ACC112 (cell line): ENCODE data around the gene FBXL15.
A peak's percentile ranks its signal among the peaks of the same experiment; 100 is the strongest.

Experiments
- H2AFZ ChIP-seq: fragments of 200-600 bp; sonication (generic); one replicate; pipeline ENCODE4 v1.6.0; 2017; ENCODE audit warnings: antibody characterized with exemption, low read length; ENCODE audit not compliant: unreplicated experiment
- H3K27ac ChIP-seq: fragments of 200-600 bp; sonication (generic); 2 replicates; pipeline ENCODE4 v1.5.1; 2014; ENCODE audit warnings: low read depth, mild to moderate bottlenecking, antibody characterized with exemption, low read length, moderate library complexity
- H3K27me3 ChIP-seq: fragments of 200-600 bp; sonication (generic); 2 replicates; pipeline ENCODE4 v1.6.1; 2014; ENCODE audit warnings: mild to moderate bottlenecking, antibody characterized with exemption, low read length, moderate library complexity, mixed read lengths; ENCODE audit not compliant: insufficient read depth
- H3K36me3 ChIP-seq: fragments of 200-600 bp; sonication (generic); 2 replicates; pipeline ENCODE4 v1.6.1; 2016; ENCODE audit warnings: mild to moderate bottlenecking, antibody characterized with exemption, low read length, moderate library complexity, mixed read lengths; ENCODE audit not compliant: insufficient read depth
- H3K4me1 ChIP-seq: fragments of 200-600 bp; sonication (generic); one replicate; pipeline ENCODE4 v1.6.1; 2016; ENCODE audit warnings: low read length, mixed read lengths; ENCODE audit not compliant: insufficient read depth, unreplicated experiment, control insufficient read depth
- H3K4me3 ChIP-seq: fragments of 200-600 bp; sonication (generic); 2 replicates; pipeline ENCODE4 v1.5.1; 2014; ENCODE audit warnings: mild to moderate bottlenecking, low read depth, low read length
- H3K79me2 ChIP-seq: fragments of 200-600 bp; sonication (generic); one replicate; pipeline ENCODE4 v1.6.0; 2016; ENCODE audit warnings: low read length; ENCODE audit not compliant: control insufficient read depth, unreplicated experiment, insufficient read depth

Gene FBXL15

DNA sequence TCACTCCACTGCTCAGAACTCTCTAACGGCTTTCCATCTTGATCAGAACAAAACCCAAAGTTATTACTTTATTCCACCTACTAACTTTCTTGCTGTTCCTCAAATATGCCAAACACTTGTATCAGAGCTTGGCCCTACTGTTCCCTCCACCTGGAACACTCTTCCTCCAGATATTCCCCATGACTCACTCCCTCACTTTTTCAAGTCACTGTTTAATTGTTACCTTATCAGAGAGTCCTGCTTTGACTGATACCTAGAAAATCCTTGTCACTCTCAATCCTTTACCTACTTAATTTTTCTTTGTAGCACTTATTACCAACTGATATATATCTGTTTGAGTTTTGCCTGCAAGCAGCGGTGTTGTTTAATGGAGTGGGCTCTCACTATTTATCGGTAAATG, 30.7 kb upstream of the FBXL15 start:
- Histone ChIP-seq H2AFZ (no peak overlapping the region), H3K79me2 (no peaks in the 10 kb centered on the region), H3K27me3 (no peaks in the 10 kb centered on the region), H3K36me3 (no peaks in the 10 kb centered on the region), H3K4me1 (no peaks in the 10 kb centered on the region), H3K27ac (no peak overlapping the region), H3K4me3 (no peak overlapping the region)

DNA sequence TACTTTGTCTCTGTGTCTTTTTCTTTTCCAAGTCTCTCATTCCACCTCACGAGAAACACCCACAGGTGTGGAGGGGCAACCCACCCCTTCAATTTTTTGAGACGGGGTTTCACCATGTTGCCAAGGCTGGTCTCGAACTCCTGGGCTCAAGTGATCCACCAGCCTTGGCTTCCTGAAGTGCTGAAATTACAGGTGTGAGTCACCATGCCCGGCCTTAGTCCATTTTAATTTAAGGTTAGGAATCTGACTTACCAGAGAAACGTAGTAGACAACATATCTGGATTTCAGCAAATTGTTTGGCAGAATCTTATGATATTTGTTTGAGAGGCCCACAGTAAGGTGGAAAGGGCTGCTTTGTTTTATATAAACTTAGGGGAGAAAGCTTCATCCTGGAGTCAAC, 28.3 kb upstream of the FBXL15 start:
- Histone ChIP-seq H3K79me2 (peaks cover 10% of the 10 kb centered on the region), H3K27ac (no peak overlapping the region), H2AFZ (no peak overlapping the region), H3K27me3 (no peaks in the 10 kb centered on the region), H3K36me3 (no peaks in the 10 kb centered on the region), H3K4me1 (peaks cover 10% of the 10 kb centered on the region), H3K4me3 (no peak overlapping the region)

DNA sequence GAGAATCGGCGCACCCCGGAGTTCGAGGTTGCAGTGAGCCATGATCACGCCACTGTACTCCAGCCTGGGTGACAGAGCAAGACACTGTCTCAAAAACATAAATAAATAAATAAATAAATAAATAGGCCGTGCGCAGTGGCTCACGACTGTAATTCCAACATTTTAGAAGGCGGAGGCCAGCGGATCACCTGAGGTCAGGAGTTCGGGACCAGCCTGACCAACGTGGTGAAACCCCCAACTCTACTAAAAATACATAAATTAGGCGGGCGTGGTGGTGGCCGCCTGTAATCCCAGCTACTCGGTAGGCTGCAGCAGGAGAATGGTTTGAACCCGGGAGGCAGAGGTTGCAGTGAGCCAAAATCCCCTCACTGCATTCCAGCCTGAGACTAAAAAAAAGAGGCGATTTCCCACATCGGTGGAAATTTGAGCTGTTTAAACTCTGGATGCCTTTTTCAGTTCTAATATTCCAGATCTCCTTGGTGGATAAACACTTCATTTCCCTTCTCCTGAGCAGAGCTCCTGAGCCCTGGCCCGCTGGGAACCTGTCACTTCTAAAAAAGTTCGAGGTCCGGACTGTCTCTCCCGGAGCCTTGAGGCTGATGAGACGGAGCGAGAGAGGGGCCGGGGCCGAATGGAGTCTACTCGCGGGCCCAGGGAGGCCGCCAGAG, 27.1 kb upstream of the FBXL15 start:
- H3K4me1 ChIP-seq: peaks cover 10% of the 10 kb centered on the region
- H3K4me3 ChIP-seq: peak overlapping the region; percentile 95
- H3K79me2 ChIP-seq: peaks cover 10% of the 10 kb centered on the region
- no peaks in the 10 kb centered on the region for H3K36me3 ChIP-seq
- peak overlapping the region; percentile 95 for H3K27ac ChIP-seq
- no peaks in the 10 kb centered on the region for H3K27me3 ChIP-seq
- no peak overlapping the region for H2AFZ ChIP-seq

DNA sequence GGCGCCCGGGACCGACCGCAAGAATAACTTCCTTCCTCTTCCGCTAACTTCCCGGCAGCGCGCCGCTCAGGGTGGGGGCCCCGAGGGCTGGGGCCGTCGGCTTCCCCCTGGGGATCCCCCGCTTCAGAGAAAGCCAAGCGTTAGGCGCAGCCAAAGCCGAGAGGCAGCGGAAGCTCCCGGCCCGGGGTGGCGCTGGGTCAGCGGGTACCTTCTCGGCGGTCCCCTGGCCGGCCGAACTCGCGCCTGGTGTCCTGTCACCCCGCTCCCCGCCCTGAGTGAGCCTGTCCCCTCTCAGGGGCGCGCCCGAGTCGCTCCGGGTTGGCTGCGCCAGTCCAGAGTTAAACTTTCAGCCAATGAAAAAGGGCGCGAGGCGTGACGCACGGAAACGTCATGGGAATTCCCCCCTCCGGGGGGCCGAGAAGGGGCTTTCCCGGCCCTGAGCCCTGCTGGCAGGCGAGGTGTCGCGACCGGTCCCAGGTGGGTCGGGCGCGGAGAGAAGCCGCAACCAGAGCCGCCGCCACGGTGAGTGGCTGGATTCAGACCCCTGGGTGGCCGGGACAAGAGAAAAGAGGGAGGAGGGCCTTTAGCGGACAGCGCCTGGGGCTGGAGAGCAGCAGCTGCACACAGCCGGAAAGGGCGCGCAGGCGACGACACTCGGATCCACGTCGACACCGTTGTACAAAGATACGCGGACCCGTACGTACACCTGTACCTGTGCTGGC, 26.4 kb upstream of the FBXL15 start:
- peaks cover 10% of the 10 kb centered on the region for H3K79me2 ChIP-seq
- peak overlapping the region; percentile 95 for H3K4me3 ChIP-seq
- no peaks in the 10 kb centered on the region for H3K36me3 ChIP-seq
- peak overlapping the region; percentile 95 for H3K27ac ChIP-seq
- H3K27me3 ChIP-seq: no peaks in the 10 kb centered on the region
- peaks cover 13% of the 10 kb centered on the region for H3K4me1 ChIP-seq
- H2AFZ ChIP-seq: no peak overlapping the region

DNA sequence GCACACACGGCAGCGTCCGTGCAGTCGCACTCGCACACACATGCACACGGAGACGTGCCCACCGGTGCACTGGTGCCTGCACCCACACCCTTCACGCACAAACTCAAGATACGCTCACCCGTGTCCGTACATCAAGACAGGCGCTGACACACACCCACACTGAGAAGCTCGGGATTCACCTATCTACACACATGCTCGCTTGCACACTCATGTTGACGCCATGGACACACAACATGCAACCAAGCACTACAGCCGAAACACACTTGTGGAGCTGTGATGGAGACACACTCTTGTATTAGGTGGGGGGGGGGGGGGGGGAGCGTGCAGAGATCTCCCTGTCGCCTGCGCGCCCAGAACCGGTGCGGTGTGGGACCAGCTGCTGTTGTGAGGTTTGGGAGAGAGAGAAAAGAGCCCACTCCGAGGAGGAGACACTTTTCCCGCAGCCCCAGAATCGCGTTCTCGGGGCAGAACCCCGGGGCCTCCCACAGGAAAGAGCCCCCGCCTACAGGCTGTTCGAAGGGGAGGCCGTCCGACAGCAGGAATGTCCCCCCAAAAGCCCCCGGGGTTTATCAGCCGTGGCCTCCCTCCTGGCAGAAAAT, 25.7 kb upstream of the FBXL15 start:
- no peaks in the 10 kb centered on the region for H3K27me3 ChIP-seq
- peaks cover 10% of the 10 kb centered on the region for H3K79me2 ChIP-seq
- H3K27ac ChIP-seq: peak overlapping the region; percentile 95
- H3K36me3 ChIP-seq: no peaks in the 10 kb centered on the region
- H2AFZ ChIP-seq: peak overlapping the region; percentile 8
- H3K4me1 ChIP-seq: peaks cover 13% of the 10 kb centered on the region
- peak overlapping the region; percentile 95 for H3K4me3 ChIP-seq

DNA sequence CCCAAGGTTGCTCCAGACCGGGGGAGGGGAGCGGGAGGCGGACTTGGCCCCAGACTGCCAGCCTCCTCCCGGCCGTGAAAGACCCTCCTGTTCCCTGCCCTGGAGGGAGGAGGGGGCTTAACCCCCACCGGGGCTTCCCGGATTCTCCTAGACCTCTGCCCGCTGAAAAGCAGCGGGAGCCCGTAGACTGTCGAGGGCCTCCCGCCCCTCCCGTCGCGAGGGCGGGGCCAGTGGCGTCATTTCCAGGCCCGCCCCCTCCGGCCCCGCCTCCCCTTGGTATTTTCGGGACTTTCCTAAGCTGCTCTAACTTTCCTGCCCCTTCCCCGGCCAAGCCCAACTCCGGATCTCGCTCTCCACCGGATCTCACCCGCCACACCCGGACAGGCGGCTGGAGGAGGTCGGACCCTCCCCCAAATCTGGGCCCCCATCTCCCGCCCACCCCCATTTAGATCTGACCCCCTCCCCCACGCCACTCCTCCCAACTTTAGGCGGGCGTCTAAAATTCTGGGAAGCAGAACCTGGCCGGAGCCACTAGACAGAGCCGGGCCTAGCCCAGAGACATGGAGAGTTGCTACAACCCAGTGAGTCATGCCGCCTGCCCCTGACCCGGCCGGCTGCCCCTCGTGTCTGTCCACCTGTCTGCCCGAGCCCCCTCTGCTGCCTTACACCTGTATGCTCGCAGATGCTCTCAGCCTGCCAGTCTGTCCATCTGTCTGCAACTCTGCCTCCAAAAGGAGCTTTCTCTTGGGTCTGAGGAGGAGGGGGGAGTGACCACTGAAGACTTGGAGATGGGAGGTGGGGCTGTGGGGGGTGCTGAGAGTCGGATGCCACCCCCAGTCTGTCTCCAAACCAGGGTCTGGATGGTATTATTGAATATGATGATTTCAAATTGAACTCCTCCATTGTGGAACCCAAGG, 25.0 kb upstream of the FBXL15 start, which contains the start of gene NFKB2:
Gene NFKB2 (plus strand): TSS at position 306 of the 917 bp plus-strand sequence. CDS start 255 bp downstream, at position 561.
- peak within 1 kb of the TSS; percentile 95 for H3K27ac ChIP-seq
- peaks cover 13% of the 10 kb centered on the region for H3K4me1 ChIP-seq
- peaks cover 10% of the 10 kb centered on the region for H3K79me2 ChIP-seq
- H2AFZ ChIP-seq: peak within 1 kb of the TSS; percentile 8
- no peaks in the 10 kb centered on the region for H3K36me3 ChIP-seq
- H3K4me3 ChIP-seq: peak within 1 kb of the TSS; percentile 95
- no peaks in the 10 kb centered on the region for H3K27me3 ChIP-seq

DNA sequence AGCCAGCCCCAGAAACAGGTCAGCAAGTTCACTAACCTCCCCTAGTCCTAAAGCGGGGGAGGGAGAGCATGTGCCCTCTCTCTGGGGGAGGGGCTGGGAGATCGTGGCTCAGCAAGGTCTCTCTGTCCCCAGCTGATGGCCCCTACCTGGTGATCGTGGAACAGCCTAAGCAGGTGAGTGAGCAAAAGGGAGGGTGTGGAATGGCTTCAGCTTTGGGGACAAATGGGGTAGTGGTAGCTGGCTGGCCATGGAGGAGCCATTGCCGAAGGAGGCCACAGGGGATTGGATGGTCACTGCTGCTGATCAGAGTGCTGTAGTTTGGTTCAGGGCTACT, 24.4 kb upstream of the FBXL15 start:
- H3K4me3 ChIP-seq: peak overlapping the region; percentile 95
- no peak overlapping the region for H2AFZ ChIP-seq
- no peaks in the 10 kb centered on the region for H3K27me3 ChIP-seq
- peaks cover 13% of the 10 kb centered on the region for H3K4me1 ChIP-seq
- peak overlapping the region; percentile 95; the same call in 1 of the 2 replicates for H3K27ac ChIP-seq
- peaks cover 10% of the 10 kb centered on the region for H3K79me2 ChIP-seq
- no peaks in the 10 kb centered on the region for H3K36me3 ChIP-seq

DNA sequence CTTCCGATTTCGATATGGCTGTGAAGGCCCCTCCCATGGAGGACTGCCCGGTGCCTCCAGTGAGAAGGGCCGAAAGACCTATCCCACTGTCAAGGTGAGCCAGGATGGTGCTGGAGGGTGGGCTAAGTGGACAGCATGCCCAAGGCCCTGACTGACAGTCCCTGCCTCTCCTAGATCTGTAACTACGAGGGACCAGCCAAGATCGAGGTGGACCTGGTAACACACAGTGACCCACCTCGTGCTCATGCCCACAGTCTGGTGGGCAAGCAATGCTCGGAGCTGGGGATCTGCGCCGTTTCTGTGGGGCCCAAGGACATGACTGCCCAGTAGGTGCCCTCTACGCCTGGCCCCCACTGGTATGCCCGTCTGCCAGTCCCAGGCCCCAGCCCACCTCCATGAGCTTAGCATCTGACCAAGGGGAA, 23.9 kb upstream of the FBXL15 start:
- H3K79me2 ChIP-seq: peaks cover 10% of the 10 kb centered on the region
- peak overlapping the region; percentile 95 for H3K4me3 ChIP-seq
- H3K4me1 ChIP-seq: peaks cover 17% of the 10 kb centered on the region
- no peak overlapping the region for H2AFZ ChIP-seq
- H3K27ac ChIP-seq: peak overlapping the region; percentile 95; the same call in 1 of the 2 replicates
- no peaks in the 10 kb centered on the region for H3K27me3 ChIP-seq
- H3K36me3 ChIP-seq: no peaks in the 10 kb centered on the region

DNA sequence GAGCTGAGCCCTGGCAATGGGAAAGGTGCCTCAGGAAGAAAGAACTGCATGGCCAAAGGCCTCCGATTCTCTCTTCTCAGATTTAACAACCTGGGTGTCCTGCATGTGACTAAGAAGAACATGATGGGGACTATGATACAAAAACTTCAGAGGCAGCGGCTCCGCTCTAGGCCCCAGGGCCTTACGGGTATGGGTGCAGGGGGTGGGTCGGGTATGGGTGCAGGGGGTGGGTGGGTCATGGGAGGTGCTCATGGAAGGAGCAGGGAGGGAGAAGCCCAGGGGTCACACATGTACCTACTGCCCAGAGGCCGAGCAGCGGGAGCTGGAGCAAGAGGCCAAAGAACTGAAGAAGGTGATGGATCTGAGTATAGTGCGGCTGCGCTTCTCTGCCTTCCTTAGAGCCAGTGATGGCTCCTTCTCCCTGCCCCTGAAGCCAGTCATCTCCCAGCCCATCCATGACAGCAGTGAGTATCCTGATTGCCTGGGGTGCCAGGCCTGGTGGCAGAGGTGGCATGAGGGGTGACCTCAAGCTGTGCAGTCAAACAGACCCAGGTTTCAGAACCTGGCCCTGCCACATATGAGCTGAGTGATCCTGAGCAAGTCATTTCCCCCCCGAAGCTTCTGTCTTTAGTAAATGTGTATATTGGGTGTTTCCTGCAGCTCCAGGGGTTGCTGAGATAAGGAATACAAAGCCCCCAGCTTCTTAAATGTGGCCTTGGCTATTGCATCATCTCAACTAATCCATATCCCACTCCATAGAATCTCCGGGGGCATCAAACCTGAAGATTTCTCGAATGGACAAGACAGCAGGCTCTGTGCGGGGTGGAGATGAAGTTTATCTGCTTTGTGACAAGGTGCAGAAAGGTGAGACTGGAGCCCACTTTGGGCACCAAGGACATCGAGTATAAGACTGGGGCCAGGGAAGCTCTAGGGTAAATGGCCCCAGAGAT, 23.1 kb upstream of the FBXL15 start:
- no peaks in the 10 kb centered on the region for H3K36me3 ChIP-seq
- peak overlapping the region; percentile 95; the same call in 1 of the 2 replicates for H3K4me3 ChIP-seq
- no peak overlapping the region for H2AFZ ChIP-seq
- peaks cover 10% of the 10 kb centered on the region for H3K79me2 ChIP-seq
- no peaks in the 10 kb centered on the region for H3K27me3 ChIP-seq
- peaks cover 21% of the 10 kb centered on the region for H3K4me1 ChIP-seq
- H3K27ac ChIP-seq: no peak overlapping the region
